Type B pancreatic cell (in vitro differentiated cells): Measurements from ENCODE around the gene MICU1. TPM values are rescaled to one million over a fixed set of nuclear protein-coding genes. Genes with fewer than 3 reads are reported as not detected.

Source experiments
- DNase-seq: peaks from one replicate; pipeline ENCODE4 v3.0.0; 2021; ENCODE audit warnings: mixed read lengths; ENCODE audit not compliant: unreplicated experiment; ENCODE audit errors: extremely low spot score
- H3K27ac Mint-ChIP-seq: 2 replicates; pipeline ENCODE4 v1.8.0; 2021; ENCODE audit warnings: mild to moderate bottlenecking, mixed read lengths
- H3K27me3 Mint-ChIP-seq: 2 replicates; pipeline ENCODE4 v1.8.0; 2021; ENCODE audit warnings: mixed read lengths
- H3K36me3 Mint-ChIP-seq: 2 replicates; pipeline ENCODE4 v1.8.0; 2021; ENCODE audit warnings: mixed read lengths
- H3K4me1 Mint-ChIP-seq: one replicate; pipeline ENCODE4 v1.8.0; 2021; ENCODE audit warnings: mixed read lengths; ENCODE audit not compliant: unreplicated experiment
- H3K4me3 Mint-ChIP-seq: 2 replicates; pipeline ENCODE4 v1.8.0; 2021; ENCODE audit warnings: mild to moderate bottlenecking, mixed read lengths
- H3K9me3 Mint-ChIP-seq: 2 replicates; pipeline ENCODE4 v1.8.0; 2021; ENCODE audit warnings: mixed read lengths
- CTCF ChIP-seq: fragments of 200-600 bp; sonication (generic); conservative IDR thresholded peaks from 2 replicates; pipeline ENCODE4 v1.5.0; 2021; ENCODE audit warnings: antibody characterized with exemption, mild to moderate bottlenecking
- total RNA-seq: library from RNA; stranded (reverse); gene quantifications from 2 replicates; pipeline ENCODE4 v1.2.1, GENCODE V29; 2021; ENCODE audit warnings: low replicate concordance

MICU1 gene
- total RNA-seq, 1 donor from 2014 or later = 40.3 TPM

- DNase-seq = no peak
- Mint-ChIP-seq H3K9me3 (no peaks in the 10 kb centered on the region), H3K4me3 (no peak overlapping the region), H3K36me3 (peaks cover 30% of the 10 kb centered on the region), H3K27me3 (no peaks in the 10 kb centered on the region), H3K27ac (no peak overlapping the region), H3K4me1 (peaks cover 29% of the 10 kb centered on the region)
- TF ChIP-seq CTCF = no peak
Measured at GRCh38 chr10:72421885-72422540, 203.9 kb downstream of the MICU1 start.

- peaks cover 30% of the 10 kb centered on the region for H3K36me3 Mint-ChIP-seq
- H3K4me3 Mint-ChIP-seq = no peak overlapping the region
- no peak for TF ChIP-seq CTCF
- no peaks in the 10 kb centered on the region for H3K27me3 Mint-ChIP-seq
- peaks cover 13% of the 10 kb centered on the region for H3K4me1 Mint-ChIP-seq
- no peaks in the 10 kb centered on the region for H3K9me3 Mint-ChIP-seq
- DNase-seq = no peak
- H3K27ac Mint-ChIP-seq = no peak overlapping the region
Measured at GRCh38 chr10:72419241-72419640, 206.6 kb downstream of the MICU1 start.

GRCh38 chr10:72418679-72419078 is 207.2 kb downstream of the MICU1 start:
- Mint-ChIP-seq H3K4me1 (peaks cover 13% of the 10 kb centered on the region), H3K4me3 (no peak overlapping the region), H3K9me3 (no peaks in the 10 kb centered on the region), H3K27me3 (no peaks in the 10 kb centered on the region), H3K27ac (no peak overlapping the region), H3K36me3 (peaks cover 30% of the 10 kb centered on the region)
- no peak for TF ChIP-seq CTCF
- DNase-seq = no peak

GRCh38 chr10:72417971-72418370 is 207.9 kb downstream of the MICU1 start:
- no peak for DNase-seq
- TF ChIP-seq CTCF = no peak
- Mint-ChIP-seq H3K27ac (no peak overlapping the region), H3K9me3 (no peaks in the 10 kb centered on the region), H3K4me1 (peaks cover 13% of the 10 kb centered on the region), H3K36me3 (peaks cover 25% of the 10 kb centered on the region), H3K4me3 (no peak overlapping the region), H3K27me3 (no peaks in the 10 kb centered on the region)

GRCh38 chr10:72416661-72417060 is 209.2 kb downstream of the MICU1 start:
- Mint-ChIP-seq H3K9me3 (no peaks in the 10 kb centered on the region), H3K36me3 (peaks cover 17% of the 10 kb centered on the region), H3K4me1 (peaks cover 13% of the 10 kb centered on the region), H3K4me3 (no peak overlapping the region), H3K27ac (no peak overlapping the region), H3K27me3 (no peaks in the 10 kb centered on the region)
- no peak for DNase-seq
- TF ChIP-seq CTCF = no peak
